Measurements from ENCODE around the gene MYO5B.

- TF ChIP-seq GATA3 (IDR thresholded peaks at IDR 0.05; ENCODE audit: low read depth, low read length) (no peak), GATA2 (IDR thresholded peaks at IDR 0.05; ENCODE audit: low read depth, low read length) (no peak)
Observed at GRCh38 chr18:50039746-50040145, 155.2 kb downstream of the MYO5B start.

All from SH-SY5Y (cell line).